GM10248 (cell line): ENCODE data around the gene CEP72.

Experiments used
- CTCF ChIA-PET: fragments of 300-600 bp; sonication (Branson Sonifier 250); formaldehyde crosslinking; extraction: SDS; loops from one replicate; lab custom pipeline; 2021; ENCODE audit warnings: antibody characterized with exemption; lab: Yijun Ruan, JAX
- POLR2A ChIA-PET: fragments of 350-650 bp; sonication (Branson Sonifier 250); formaldehyde crosslinking; extraction: SDS; loops from one replicate; lab custom pipeline; 2020; ENCODE audit warnings: antibody characterized with exemption; lab: Yijun Ruan, JAX
- DNase-seq: peaks from one replicate; pipeline ENCODE4 v3.0.0; 2012; ENCODE audit errors: extremely low spot score
- TF ChIP-seq, protein P1 (sequence below): IDR thresholded peaks from 2 replicates; pipeline ENCODE4 v1.5.1; 2012; ENCODE audit warnings: mild to moderate bottlenecking, low read depth; ENCODE audit errors: extremely low read depth, missing control alignments, control extremely low read depth

The CEP72 gene

DNA sequence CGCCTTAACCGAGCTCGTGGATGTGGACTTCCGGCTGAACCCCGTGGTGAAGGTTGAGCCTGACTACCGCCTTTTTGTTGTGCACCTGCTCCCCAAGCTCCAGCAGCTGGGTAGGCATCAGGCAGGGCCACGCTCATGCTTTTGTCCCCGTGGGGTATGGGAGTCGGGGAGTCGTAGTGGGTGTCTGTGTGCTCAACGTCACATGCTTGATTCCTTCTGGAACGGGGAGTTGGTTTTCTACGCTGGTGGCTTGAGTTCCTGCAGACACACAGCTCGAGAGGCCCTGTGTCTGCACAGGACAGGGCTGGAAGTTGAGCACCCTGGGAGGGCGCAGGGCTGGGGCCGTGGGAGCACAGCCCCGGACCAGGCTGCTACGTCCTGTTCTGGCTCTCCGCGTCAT lies 8.0 kb downstream of the CEP72 start:
- TF ChIP-seq, protein P1, sequence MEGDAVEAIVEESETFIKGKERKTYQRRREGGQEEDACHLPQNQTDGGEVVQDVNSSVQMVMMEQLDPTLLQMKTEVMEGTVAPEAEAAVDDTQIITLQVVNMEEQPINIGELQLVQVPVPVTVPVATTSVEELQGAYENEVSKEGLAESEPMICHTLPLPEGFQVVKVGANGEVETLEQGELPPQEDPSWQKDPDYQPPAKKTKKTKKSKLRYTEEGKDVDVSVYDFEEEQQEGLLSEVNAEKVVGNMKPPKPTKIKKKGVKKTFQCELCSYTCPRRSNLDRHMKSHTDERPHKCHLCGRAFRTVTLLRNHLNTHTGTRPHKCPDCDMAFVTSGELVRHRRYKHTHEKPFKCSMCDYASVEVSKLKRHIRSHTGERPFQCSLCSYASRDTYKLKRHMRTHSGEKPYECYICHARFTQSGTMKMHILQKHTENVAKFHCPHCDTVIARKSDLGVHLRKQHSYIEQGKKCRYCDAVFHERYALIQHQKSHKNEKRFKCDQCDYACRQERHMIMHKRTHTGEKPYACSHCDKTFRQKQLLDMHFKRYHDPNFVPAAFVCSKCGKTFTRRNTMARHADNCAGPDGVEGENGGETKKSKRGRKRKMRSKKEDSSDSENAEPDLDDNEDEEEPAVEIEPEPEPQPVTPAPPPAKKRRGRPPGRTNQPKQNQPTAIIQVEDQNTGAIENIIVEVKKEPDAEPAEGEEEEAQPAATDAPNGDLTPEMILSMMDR, result no peak
- ChIA-PET CTCF (no interaction called here), POLR2A (no interaction called here)

GRCh38 chr5:620586-621180 lies 8.5 kb downstream of the CEP72 start:
- TF ChIP-seq, protein P1, result no peak
- DNase-seq, result no peak
- POLR2A ChIA-PET, result no interaction called here
- CTCF ChIA-PET, result no interaction called here

More for the DNA sequence above, 8.0 kb downstream of the CEP72 start:
- DNase-seq, result no peak

DNA sequence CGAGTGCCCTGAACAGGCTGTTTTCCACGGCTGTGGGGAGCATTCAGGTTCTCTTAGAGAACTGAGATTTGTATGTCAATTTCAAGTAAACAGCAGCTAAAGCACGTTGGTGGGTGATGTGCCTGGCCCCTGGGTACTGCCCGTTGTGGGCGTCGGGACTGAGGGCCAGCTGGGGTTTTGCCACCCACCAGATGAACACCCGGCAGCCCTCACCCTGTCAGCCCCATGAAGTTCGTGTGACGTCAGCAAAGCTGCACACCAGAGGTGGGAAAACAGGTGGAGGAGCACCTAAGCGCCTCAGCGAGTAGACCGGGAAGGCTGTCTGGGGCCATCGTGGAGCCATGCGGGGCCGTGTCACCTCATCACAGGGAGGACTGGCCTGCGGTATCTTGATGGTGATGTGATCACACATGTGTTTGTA lies 9.2 kb downstream of the CEP72 start:
- TF ChIP-seq, protein P1, result no peak
- DNase-seq, result no peak
- ChIA-PET POLR2A (interaction anchor here (0.5 kb wide), 1 partner anchor 1110 kb away, joined by 3 read pairs; no protein-coding TSS in a partner anchor), CTCF (no interaction called here)

DNA sequence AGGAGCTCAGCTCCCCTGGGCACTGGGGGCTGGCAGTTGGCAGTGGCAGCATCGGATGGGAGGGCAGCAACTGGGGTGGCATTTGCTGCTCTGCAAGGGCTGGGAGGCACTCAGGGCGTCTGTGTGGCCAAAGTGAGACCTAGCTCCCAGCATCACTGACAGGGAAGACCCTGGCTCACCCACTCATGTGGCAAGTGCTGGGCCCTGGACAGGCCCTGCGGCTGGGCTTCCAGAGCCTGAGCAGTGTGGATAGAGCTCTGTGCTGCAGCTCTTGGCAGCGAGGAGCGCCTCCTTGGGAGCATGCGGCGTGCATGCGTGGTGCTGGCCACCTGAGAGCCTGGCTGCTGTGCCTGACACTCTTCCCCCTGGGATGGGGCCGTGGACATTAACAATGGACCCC lies 10.2 kb downstream of the CEP72 start:
- CTCF ChIA-PET, result no interaction called here
- TF ChIP-seq, protein P1, result no peak
- POLR2A ChIA-PET, result no interaction called here
- no peak for DNase-seq

DNA sequence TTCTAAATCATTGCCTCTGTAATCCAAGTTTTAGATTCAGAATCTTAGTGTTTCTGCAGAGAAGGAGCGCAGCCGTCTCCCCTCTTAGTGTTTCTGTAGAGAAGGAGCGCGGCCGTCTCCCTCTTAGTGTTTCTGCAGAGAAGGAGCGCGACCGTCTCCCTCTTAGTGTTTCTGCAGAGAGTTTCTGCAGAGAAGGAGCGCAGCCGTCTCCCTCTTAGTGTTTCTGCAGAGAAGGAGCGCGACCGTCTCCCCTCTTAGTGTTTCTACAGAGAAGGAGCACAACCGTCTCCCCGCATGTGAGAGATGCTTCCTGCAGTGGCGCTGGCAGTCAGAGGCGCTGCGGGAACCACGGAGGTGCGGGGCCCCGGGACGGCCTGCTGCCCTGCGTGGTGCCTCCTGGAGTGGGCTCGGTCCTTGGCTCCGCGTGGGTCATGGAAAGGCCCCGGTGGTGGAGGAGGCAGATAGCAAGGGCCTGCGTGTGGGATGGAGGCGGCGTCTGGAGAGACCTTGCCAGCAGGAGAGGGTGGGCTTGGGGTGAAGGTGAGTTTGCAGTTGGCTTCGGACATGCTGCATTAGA lies 10.9 kb downstream of the CEP72 start:
- ChIA-PET CTCF (no interaction called here), POLR2A (interaction anchor here (0.6 kb wide), 1 partner anchor 34 kb away, joined by 3 read pairs; no protein-coding TSS in a partner anchor)
- TF ChIP-seq, protein P1, result no peak
- DNase-seq, result no peak

DNA sequence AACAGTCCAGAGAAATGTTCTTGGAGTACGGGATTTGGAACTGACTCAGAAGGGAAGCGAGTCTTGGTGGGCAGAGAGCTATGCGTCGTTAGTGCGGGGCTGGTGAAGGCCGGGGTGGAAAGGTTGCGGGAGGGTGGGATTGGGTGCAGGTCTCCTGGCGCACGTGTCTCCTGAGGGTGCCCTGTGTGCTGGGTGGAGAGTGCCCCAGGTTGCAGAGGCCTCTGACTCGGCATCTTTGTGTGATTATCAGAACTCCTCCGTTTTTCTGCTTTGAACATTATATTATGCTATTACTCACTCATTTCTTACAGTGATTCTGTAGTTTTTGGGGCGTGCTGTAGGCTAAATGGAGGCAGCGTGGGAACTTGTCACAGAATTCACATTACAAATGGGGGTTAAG lies 11.4 kb downstream of the CEP72 start:
- CTCF ChIA-PET, result no interaction called here
- no peak for DNase-seq
- POLR2A ChIA-PET, result interaction anchor here (0.6 kb wide), 1 partner anchor 35 kb away, joined by 3 read pairs; no protein-coding TSS in a partner anchor
- TF ChIP-seq, protein P1, result no peak
